Measurements from ENCODE around the gene OVCA2. TPM values are rescaled to one million over a fixed set of nuclear protein-coding genes. Genes with fewer than 3 reads are reported as not detected.

The OVCA2 gene
- total and polyA plus RNA-seq, 2 experiments from 2014 or later: 66.1 to 92.0 TPM

DNA sequence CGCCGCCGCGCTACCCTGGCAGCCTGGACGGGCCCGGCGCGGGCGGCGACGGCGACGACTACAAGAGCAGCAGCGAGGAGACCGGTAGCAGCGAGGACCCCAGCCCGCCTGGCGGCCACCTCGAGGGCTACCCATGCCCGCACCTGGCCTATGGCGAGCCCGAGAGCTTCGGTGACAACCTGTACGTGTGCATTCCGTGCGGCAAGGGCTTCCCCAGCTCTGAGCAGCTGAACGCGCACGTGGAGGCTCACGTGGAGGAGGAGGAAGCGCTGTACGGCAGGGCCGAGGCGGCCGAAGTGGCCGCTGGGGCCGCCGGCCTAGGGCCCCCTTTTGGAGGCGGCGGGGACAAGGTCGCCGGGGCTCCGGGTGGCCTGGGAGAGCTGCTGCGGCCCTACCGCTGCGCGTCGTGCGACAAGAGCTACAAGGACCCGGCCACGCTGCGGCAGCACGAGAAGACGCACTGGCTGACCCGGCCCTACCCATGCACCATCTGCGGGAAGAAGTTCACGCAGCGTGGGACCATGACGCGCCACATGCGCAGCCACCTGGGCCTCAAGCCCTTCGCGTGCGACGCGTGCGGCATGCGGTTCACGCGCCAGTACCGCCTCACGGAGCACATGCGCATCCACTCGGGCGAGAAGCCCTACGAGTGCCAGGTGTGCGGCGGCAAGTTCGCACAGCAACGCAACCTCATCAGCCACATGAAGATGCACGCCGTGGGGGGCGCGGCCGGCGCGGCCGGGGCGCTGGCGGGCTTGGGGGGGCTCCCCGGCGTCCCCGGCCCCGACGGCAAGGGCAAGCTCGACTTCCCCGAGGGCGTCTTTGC is 16.2 kb downstream of the OVCA2 start:
- Histone ChIP-seq H3K9ac (no peak overlapping the region), H3K9me2 (ENCODE audit: insufficient read depth) (no peaks in the 10 kb centered on the region), H3K36me3 (ENCODE audit: low read depth) (no peaks in the 10 kb centered on the region; the same call in 1 of the 2 replicates), H3K4me3 (no peak overlapping the region), H2AFZ (no peak overlapping the region), H3K27me3 (replicated peaks; ENCODE audit: insufficient read depth) (no peaks in the 10 kb centered on the region), H3K79me2 (ENCODE audit: insufficient read depth) (peaks cover 46% of the 10 kb centered on the region), H3K9me3 (ENCODE audit: low read depth) (no peaks in the 10 kb centered on the region), H4K20me1 (ENCODE audit: insufficient read depth) (no peaks in the 10 kb centered on the region), H3K4me1 (ENCODE audit: insufficient read depth) (peaks cover 14% of the 10 kb centered on the region), H3K4me2 (ENCODE audit: unreplicated experiment) (no peak overlapping the region), H3K27ac (no peak overlapping the region), H3F3A (ENCODE audit: insufficient read depth) (peaks cover 14% of the 10 kb centered on the region; the same call in 1 of the 2 replicates)
- DNase-seq: no peak
- in situ Hi-C loops (cut with MboI): no loop called here
- no peak for TF ChIP-seq EZH2 (IDR thresholded peaks at IDR 0.05; ENCODE audit: insufficient read depth, poor library complexity, severe bottlenecking)
- WGBS, 2 experiments (ENCODE audit: low coverage in 1 of 2, low lambda C conversion rate in 2 of 2, missing lambda C conversion rate in 2 of 2): 96 to 98% methylated on average over 48 to 98 of the region's 98 CpGs

DNA sequence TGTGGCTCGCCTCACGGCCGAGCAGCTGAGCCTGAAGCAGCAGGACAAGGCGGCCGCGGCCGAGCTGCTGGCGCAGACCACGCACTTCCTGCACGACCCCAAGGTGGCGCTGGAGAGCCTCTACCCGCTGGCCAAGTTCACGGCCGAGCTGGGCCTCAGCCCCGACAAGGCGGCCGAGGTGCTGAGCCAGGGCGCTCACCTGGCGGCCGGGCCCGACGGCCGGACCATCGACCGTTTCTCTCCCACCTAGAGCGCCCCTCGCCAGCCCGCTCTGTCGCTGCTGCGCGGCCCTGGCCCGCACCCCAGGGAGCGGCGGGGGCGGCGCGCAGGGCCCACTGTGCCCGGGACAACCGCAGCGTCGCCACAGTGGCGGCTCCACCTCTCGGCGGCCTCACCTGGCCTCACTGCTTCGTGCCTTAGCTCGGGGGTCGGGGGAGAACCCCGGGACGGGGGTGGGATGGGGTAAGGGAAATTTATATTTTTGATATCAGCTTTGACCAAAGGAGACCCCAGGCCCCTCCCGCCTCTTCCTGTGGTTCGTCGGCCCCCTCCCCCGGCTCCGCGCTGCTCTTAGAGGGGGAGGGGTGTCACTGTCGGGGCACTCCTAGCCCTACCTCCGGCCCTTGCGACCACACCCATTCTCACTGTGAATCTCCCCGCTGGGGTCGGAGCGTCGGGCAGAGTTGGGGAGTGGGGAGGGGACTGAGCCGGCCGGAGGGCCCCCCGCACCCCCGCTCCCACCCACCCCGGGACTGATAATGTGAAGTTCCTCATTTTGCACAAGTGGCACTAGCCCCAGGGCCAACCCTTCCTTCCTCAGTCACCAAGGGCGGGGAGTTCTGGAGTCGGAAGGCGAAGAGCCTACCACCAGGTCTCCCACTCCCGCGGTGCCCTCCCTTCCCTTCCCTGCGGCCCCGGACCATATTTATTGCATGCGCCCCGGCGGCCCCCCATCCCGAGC is 17.0 kb downstream of the OVCA2 start:
- Histone ChIP-seq H3K79me2 (ENCODE audit: insufficient read depth) (peaks cover 46% of the 10 kb centered on the region), H3K27ac (no peak overlapping the region), H3K4me3 (no peak overlapping the region), H3K27me3 (replicated peaks; ENCODE audit: insufficient read depth) (no peaks in the 10 kb centered on the region), H3K9ac (no peak overlapping the region), H3K36me3 (ENCODE audit: low read depth) (no peaks in the 10 kb centered on the region; the same call in 1 of the 2 replicates), H3K4me2 (ENCODE audit: unreplicated experiment) (no peak overlapping the region), H3K4me1 (ENCODE audit: insufficient read depth) (peaks cover 23% of the 10 kb centered on the region), H3K9me2 (ENCODE audit: insufficient read depth) (no peaks in the 10 kb centered on the region), H3K9me3 (ENCODE audit: low read depth) (no peaks in the 10 kb centered on the region), H3F3A (ENCODE audit: insufficient read depth) (peaks cover 23% of the 10 kb centered on the region), H4K20me1 (ENCODE audit: insufficient read depth) (no peaks in the 10 kb centered on the region), H2AFZ (no peak overlapping the region)
- no peak for TF ChIP-seq EZH2 (IDR thresholded peaks at IDR 0.05; ENCODE audit: insufficient read depth, poor library complexity, severe bottlenecking)
- peak; percentile 50 for DNase-seq
- in situ Hi-C loops (cut with MboI): no loop called here
- WGBS, 2 experiments (ENCODE audit: low coverage in 1 of 2, low lambda C conversion rate in 2 of 2, missing lambda C conversion rate in 2 of 2): 81 to 89% methylated on average over 29 to 76 of the region's 78 CpGs

DNA sequence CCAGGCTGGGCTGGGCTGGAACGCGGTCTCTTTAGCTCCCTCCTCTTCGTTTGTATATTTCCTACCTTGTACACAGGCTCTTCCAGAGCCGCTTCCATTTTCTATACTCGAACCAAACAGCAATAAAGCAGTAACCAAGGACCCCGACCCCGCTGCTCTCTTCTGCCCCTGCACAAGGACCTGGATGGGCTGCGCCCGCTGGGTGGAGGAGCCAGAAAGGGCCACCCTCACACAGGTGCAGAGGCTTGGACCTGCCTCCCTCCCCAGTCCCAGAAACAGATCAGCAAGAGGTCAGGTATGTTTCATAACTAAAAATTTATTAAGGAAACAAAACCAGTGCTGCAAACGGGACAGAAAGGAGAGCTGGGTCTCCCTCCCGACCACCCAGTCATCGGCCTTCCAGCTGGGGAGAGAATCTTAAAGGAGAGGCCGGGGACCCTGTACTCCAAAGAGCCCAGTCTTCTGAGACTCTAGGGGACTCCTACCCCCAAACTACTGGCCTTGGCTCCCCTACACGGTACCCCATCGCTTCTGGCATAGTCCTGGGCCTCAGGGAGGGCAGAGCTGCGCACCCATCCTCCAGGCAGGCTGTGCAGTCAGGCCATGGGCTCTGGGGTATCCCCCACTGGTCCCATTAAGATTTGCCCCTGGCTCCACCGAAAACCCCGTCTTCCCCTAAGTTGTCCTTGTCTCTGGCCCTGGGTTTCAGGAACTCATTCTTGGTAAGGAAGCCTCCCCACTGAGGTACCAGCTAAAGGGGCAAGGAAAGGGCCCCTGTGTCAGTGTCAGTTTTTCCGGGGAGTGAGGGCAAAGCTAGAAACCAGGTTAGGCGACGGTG is 17.9 kb downstream of the OVCA2 start:
- Histone ChIP-seq H3K9me3 (ENCODE audit: low read depth) (no peaks in the 10 kb centered on the region), H3F3A (ENCODE audit: insufficient read depth) (peaks cover 31% of the 10 kb centered on the region), H3K36me3 (ENCODE audit: low read depth) (no peaks in the 10 kb centered on the region; the same call in 1 of the 2 replicates), H3K4me1 (ENCODE audit: insufficient read depth) (peaks cover 32% of the 10 kb centered on the region), H2AFZ (no peak overlapping the region), H3K27ac (no peak overlapping the region), H3K79me2 (ENCODE audit: insufficient read depth) (peaks cover 46% of the 10 kb centered on the region), H3K9ac (0 out of 2 replicates have a peak overlapping the region, but pooled peaks have one; percentile 20), H3K27me3 (replicated peaks; ENCODE audit: insufficient read depth) (no peaks in the 10 kb centered on the region), H4K20me1 (ENCODE audit: insufficient read depth) (no peaks in the 10 kb centered on the region), H3K4me2 (ENCODE audit: unreplicated experiment) (no peak overlapping the region), H3K4me3 (no peak overlapping the region), H3K9me2 (ENCODE audit: insufficient read depth) (no peaks in the 10 kb centered on the region)
- in situ Hi-C loops (cut with MboI): loop anchor here (10.0 kb wide), 1 partner anchor 185 kb away; no protein-coding TSS in a partner anchor
- TF ChIP-seq EZH2 (IDR thresholded peaks at IDR 0.05; ENCODE audit: insufficient read depth, poor library complexity, severe bottlenecking) (no peak), EZH2phosphoT487 (IDR thresholded peaks at IDR 0.05; ENCODE audit: insufficient read depth, low read depth) (no peak)
- WGBS, 2 experiments (ENCODE audit: low coverage in 1 of 2, low lambda C conversion rate in 2 of 2, missing lambda C conversion rate in 2 of 2): 92 to 93% methylated on average over 21 of the region's 21 CpGs
- no peak for DNase-seq

DNA sequence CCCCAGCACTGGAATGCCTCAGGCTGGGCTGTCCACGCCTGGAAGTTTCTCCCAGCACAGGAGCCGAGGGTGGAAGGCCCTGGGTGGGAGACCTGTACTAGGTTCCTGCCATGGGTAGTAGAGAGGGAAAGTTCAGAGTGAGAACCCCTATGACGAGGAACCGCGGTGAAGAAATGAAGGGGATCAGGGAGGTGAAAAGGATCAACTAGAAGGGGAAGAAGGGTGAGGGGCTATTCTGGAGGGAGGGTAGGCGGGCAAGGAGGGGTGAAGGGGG is 18.5 kb downstream of the OVCA2 start:
- H3K4me1 ChIP-seq (ENCODE audit: insufficient read depth): peaks cover 36% of the 10 kb centered on the region
- no peak overlapping the region for H3K4me3 ChIP-seq

More for the DNA sequence above, 18.5 kb downstream of the OVCA2 start:
- Histone ChIP-seq H2AFZ (no peak overlapping the region), H3K36me3 (ENCODE audit: low read depth) (no peaks in the 10 kb centered on the region; the same call in 1 of the 2 replicates), H3K4me2 (ENCODE audit: unreplicated experiment) (no peak overlapping the region), H4K20me1 (ENCODE audit: insufficient read depth) (no peaks in the 10 kb centered on the region), H3F3A (ENCODE audit: insufficient read depth) (peaks cover 31% of the 10 kb centered on the region), H3K79me2 (ENCODE audit: insufficient read depth) (peaks cover 46% of the 10 kb centered on the region), H3K9ac (0 out of 2 replicates have a peak overlapping the region, but pooled peaks have one; percentile 20), H3K27ac (no peak overlapping the region), H3K9me3 (ENCODE audit: low read depth) (no peaks in the 10 kb centered on the region), H3K9me2 (ENCODE audit: insufficient read depth) (no peaks in the 10 kb centered on the region), H3K27me3 (replicated peaks; ENCODE audit: insufficient read depth) (no peaks in the 10 kb centered on the region)
- WGBS, 2 experiments (ENCODE audit: low coverage in 1 of 2, low lambda C conversion rate in 2 of 2, missing lambda C conversion rate in 2 of 2): 90 to 98% methylated on average over 5 to 6 of the region's 6 CpGs
- TF ChIP-seq EZH2 (IDR thresholded peaks at IDR 0.05; ENCODE audit: insufficient read depth, poor library complexity, severe bottlenecking): no peak
- TF ChIP-seq EZH2phosphoT487 (IDR thresholded peaks at IDR 0.05; ENCODE audit: insufficient read depth, low read depth): no peak
- no peak for DNase-seq
- in situ Hi-C loops (cut with MboI): loop anchor here (10.0 kb wide), 1 partner anchor 184 kb away; no protein-coding TSS in a partner anchor

All from GM23248 (cell line).